ENCODE results near the gene CIITA.

CIITA gene

GRCh38 chr16:10881479-10882030, 4.6 kb downstream of the CIITA start:
- no peak for DNase-seq

- no peak for DNase-seq
Observed at GRCh38 chr16:10883004-10883403, 6.0 kb downstream of the CIITA start.

- no peak for DNase-seq
Observed at GRCh38 chr16:10885246-10885645, 8.2 kb downstream of the CIITA start.

- DNase-seq, result no peak
Observed at GRCh38 chr16:10888320-10888937, 11.4 kb downstream of the CIITA start.

- no peak for DNase-seq
Observed at GRCh38 chr16:10889855-10890254, 12.9 kb downstream of the CIITA start.

GRCh38 chr16:10892782-10893318, 15.8 kb downstream of the CIITA start:
- no peak for DNase-seq

- no peak for DNase-seq
Observed at GRCh38 chr16:10895053-10895946, 18.3 kb downstream of the CIITA start.

GRCh38 chr16:10896165-10896564, 19.2 kb downstream of the CIITA start:
- no peak for DNase-seq

GRCh38 chr16:10896723-10897122, 19.7 kb downstream of the CIITA start:
- DNase-seq, result no peak

GRCh38 chr16:10897134-10897533, 20.1 kb downstream of the CIITA start:
- no peak for DNase-seq

- DNase-seq, result no peak
Observed at GRCh38 chr16:10902999-10903398, 26.0 kb downstream of the CIITA start.

GRCh38 chr16:10906482-10906881, 29.5 kb downstream of the CIITA start:
- DNase-seq, result no peak

- no peak for DNase-seq
Observed at GRCh38 chr16:10906914-10907756, 30.1 kb downstream of the CIITA start.

GRCh38 chr16:10907757-10908045, 30.7 kb downstream of the CIITA start:
- DNase-seq, result no peak

- no peak for DNase-seq
Observed at GRCh38 chr16:10911267-10911666, 34.3 kb downstream of the CIITA start.

- DNase-seq, result no peak
Observed at GRCh38 chr16:10916534-10916933, 39.5 kb downstream of the CIITA start.

- peak; percentile 71 for DNase-seq
Observed at GRCh38 chr16:10918294-10919002, 41.4 kb downstream of the CIITA start.

GRCh38 chr16:10919003-10919351, 42.0 kb downstream of the CIITA start:
- DNase-seq, result no peak

- no peak for DNase-seq
Observed at GRCh38 chr16:10920726-10921427, 43.9 kb downstream of the CIITA start.

- DNase-seq, result no peak
Observed at GRCh38 chr16:10921536-10922327, 44.7 kb downstream of the CIITA start.
